Glutamatergic neuron (in vitro differentiated cells): Measurements from ENCODE around the gene MYO5C. TPM values are rescaled to one million over a fixed set of nuclear protein-coding genes. Genes with fewer than 3 reads are reported as not detected.
"Not testable (repeated sequence)": the region's sequence is repeated elsewhere in the genome, so short reads cannot be mapped to it uniquely, and the experiment has no call there.

Experiments
- DNase-seq: peaks from one replicate; pipeline ENCODE4 v3.0.0; 2022
- H3K27ac Mint-ChIP-seq: one replicate; pipeline ENCODE4 v1.8.0; 2020; ENCODE audit warnings: mild to moderate bottlenecking, mixed read lengths, inconsistent platforms; ENCODE audit not compliant: unreplicated experiment
- H3K27me3 Mint-ChIP-seq: one replicate; pipeline ENCODE4 v1.8.0; 2020; ENCODE audit warnings: mild to moderate bottlenecking, moderate library complexity, mixed read lengths, inconsistent platforms; ENCODE audit not compliant: unreplicated experiment
- H3K36me3 Mint-ChIP-seq: one replicate; pipeline ENCODE4 v1.8.0; 2020; ENCODE audit warnings: mild to moderate bottlenecking, mixed read lengths, inconsistent platforms; ENCODE audit not compliant: unreplicated experiment
- H3K4me1 Mint-ChIP-seq: one replicate; pipeline ENCODE4 v1.8.0; 2020; ENCODE audit warnings: mild to moderate bottlenecking, low read depth, mixed read lengths, inconsistent platforms; ENCODE audit not compliant: unreplicated experiment
- H3K4me3 Mint-ChIP-seq: one replicate; pipeline ENCODE4 v1.8.0; 2020; ENCODE audit warnings: mild to moderate bottlenecking, mixed read lengths, inconsistent platforms; ENCODE audit not compliant: unreplicated experiment
- H3K9me3 Mint-ChIP-seq: one replicate; pipeline ENCODE4 v1.8.0; 2020; ENCODE audit warnings: mild to moderate bottlenecking, moderate library complexity, mixed read lengths, inconsistent platforms; ENCODE audit not compliant: unreplicated experiment
- total RNA-seq: library from RNA; stranded (reverse); fragmentation: NEBNext Ultra II Directional; extraction: Animal tissue kit (Norgen Biotek cat#: 25700); gene quantifications from one replicate; pipeline ENCODE4 v1.2.1, GENCODE V29; 2021; ENCODE audit not compliant: unreplicated experiment
- TF ChIP-seq, protein P1 (sequence below): fragments of 200-600 bp; sonication (generic); IDR thresholded peaks from one replicate; pipeline ENCODE4 v1.5.0; 2021; ENCODE audit not compliant: partially characterized antibody, unreplicated experiment

The MYO5C gene
- total RNA-seq, 1 donor from 2014 or later, result 0.66 TPM

- no peak overlapping the region for H3K4me3 Mint-ChIP-seq
- H3K9me3 Mint-ChIP-seq, result peaks cover 9% of the 10 kb centered on the region
- TF ChIP-seq, protein P1, sequence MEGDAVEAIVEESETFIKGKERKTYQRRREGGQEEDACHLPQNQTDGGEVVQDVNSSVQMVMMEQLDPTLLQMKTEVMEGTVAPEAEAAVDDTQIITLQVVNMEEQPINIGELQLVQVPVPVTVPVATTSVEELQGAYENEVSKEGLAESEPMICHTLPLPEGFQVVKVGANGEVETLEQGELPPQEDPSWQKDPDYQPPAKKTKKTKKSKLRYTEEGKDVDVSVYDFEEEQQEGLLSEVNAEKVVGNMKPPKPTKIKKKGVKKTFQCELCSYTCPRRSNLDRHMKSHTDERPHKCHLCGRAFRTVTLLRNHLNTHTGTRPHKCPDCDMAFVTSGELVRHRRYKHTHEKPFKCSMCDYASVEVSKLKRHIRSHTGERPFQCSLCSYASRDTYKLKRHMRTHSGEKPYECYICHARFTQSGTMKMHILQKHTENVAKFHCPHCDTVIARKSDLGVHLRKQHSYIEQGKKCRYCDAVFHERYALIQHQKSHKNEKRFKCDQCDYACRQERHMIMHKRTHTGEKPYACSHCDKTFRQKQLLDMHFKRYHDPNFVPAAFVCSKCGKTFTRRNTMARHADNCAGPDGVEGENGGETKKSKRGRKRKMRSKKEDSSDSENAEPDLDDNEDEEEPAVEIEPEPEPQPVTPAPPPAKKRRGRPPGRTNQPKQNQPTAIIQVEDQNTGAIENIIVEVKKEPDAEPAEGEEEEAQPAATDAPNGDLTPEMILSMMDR, result no peak
- H3K36me3 Mint-ChIP-seq, result no peaks in the 10 kb centered on the region
- H3K27me3 Mint-ChIP-seq, result peaks cover 9% of the 10 kb centered on the region
- no peak for DNase-seq
- H3K4me1 Mint-ChIP-seq, result peaks cover 2% of the 10 kb centered on the region
- no peak overlapping the region for H3K27ac Mint-ChIP-seq
Observed at GRCh38 chr15:52289629-52290081, 5.9 kb downstream of the MYO5C start.

GRCh38 chr15:52288986-52289385, 6.6 kb downstream of the MYO5C start:
- no peaks in the 10 kb centered on the region for H3K36me3 Mint-ChIP-seq

DNA sequence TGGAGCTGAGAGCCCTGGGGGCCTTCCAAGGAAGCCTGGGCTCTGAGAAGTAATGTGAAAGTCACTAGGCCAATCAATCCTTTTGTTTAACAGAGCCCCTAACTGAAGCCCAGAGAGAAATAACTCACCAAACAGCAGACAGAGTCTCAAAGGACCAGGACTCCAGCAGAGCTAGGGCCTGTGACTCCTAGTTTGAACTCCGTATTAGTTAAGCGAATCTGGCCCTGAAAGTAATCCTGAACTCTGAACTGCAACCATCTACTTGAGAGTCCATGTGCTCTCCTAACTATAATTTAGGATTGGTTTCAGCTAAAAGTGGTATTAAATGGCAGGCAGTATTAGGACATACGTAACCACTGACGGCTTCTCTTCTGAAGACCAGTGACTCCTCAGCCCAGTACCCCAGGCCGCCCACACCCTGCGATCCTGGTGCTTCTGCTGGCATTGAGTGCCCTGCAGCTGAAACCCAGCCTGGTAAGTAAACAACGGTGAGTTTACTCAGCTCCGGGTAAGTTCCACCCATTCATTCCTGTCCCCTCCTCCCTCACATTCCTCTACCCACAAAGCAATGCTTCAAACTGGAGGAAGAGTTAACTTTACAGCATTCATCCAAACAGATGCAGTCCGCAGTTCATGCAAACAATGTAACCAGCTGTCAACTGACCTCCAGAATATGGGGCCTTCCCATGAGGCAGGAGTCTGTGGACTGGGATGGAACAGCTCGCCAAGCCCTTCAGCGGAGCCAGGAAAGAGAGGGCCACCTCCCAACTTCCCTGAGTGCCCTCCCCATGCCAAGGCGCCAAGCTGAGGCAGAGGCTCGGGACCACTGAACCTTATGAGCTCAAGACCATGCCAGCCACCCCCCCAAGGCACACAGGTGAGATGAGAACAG, 7.3 kb downstream of the MYO5C start:
- H3K27ac Mint-ChIP-seq, result no peak overlapping the region
- no peak for DNase-seq
- H3K4me1 Mint-ChIP-seq, result peaks cover 2% of the 10 kb centered on the region
- peaks cover 10% of the 10 kb centered on the region for H3K9me3 Mint-ChIP-seq
- no peak overlapping the region for H3K4me3 Mint-ChIP-seq
- TF ChIP-seq, protein P1, result no peak
- no peaks in the 10 kb centered on the region for H3K36me3 Mint-ChIP-seq
- H3K27me3 Mint-ChIP-seq, result peaks cover 6% of the 10 kb centered on the region

More at GRCh38 chr15:52288986-52289385, 6.6 kb downstream of the MYO5C start:
- TF ChIP-seq, protein P1, result no peak
- Mint-ChIP-seq H3K27ac (no peak overlapping the region), H3K9me3 (peaks cover 10% of the 10 kb centered on the region), H3K4me3 (no peak overlapping the region), H3K4me1 (peaks cover 2% of the 10 kb centered on the region), H3K27me3 (peaks cover 9% of the 10 kb centered on the region)
- no peak for DNase-seq

GRCh38 chr15:52287114-52287513, 8.5 kb downstream of the MYO5C start:
- H3K36me3 Mint-ChIP-seq, result no peaks in the 10 kb centered on the region
- DNase-seq, result no peak
- no peak overlapping the region for H3K27ac Mint-ChIP-seq
- peaks cover 2% of the 10 kb centered on the region for H3K4me1 Mint-ChIP-seq
- TF ChIP-seq, protein P1, result no peak
- H3K9me3 Mint-ChIP-seq, result peaks cover 9% of the 10 kb centered on the region
- no peak overlapping the region for H3K4me3 Mint-ChIP-seq
- H3K27me3 Mint-ChIP-seq, result peaks cover 3% of the 10 kb centered on the region

DNA sequence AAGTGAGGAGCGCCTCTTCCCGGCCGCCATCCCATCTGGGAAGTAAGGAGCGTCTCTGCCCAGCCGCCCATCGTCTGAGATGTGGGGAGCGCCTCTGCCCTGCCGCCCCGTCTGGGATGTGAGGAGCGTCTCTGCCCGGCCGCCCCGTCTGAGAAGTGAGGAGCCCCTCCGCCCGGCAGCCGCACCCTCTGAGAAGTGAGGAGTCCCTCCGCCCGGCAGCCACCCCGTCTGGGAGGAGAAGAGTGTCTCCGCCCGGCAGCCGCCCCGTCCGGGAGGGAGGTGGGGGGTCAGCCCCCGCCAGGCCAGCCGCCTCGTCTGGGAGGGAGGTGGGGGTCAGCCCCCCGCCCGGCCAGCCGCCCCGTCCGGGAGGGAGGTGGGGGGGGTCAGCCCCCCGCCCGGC, 9.7 kb downstream of the MYO5C start:
- not testable (repeated sequence) for H3K4me1 Mint-ChIP-seq, H3K27ac Mint-ChIP-seq, H3K27me3 Mint-ChIP-seq, DNase-seq, H3K9me3 Mint-ChIP-seq, H3K36me3 Mint-ChIP-seq, H3K4me3 Mint-ChIP-seq
